ENCODE measurements around the gene RALGAPB. TPM values are rescaled to one million over a fixed set of nuclear protein-coding genes. Genes with fewer than 3 reads are reported as not detected.
"Not testable (repeated sequence)": the region's sequence is repeated elsewhere in the genome, so short reads cannot be mapped to it uniquely, and the experiment has no call there.

RALGAPB gene
- 6.2 and 13.2 TPM in 2 replicates for total RNA-seq (2014; rRNA removed; shearing (Covaris generic); ENCODE audit: low replicate concordance)

DNA sequence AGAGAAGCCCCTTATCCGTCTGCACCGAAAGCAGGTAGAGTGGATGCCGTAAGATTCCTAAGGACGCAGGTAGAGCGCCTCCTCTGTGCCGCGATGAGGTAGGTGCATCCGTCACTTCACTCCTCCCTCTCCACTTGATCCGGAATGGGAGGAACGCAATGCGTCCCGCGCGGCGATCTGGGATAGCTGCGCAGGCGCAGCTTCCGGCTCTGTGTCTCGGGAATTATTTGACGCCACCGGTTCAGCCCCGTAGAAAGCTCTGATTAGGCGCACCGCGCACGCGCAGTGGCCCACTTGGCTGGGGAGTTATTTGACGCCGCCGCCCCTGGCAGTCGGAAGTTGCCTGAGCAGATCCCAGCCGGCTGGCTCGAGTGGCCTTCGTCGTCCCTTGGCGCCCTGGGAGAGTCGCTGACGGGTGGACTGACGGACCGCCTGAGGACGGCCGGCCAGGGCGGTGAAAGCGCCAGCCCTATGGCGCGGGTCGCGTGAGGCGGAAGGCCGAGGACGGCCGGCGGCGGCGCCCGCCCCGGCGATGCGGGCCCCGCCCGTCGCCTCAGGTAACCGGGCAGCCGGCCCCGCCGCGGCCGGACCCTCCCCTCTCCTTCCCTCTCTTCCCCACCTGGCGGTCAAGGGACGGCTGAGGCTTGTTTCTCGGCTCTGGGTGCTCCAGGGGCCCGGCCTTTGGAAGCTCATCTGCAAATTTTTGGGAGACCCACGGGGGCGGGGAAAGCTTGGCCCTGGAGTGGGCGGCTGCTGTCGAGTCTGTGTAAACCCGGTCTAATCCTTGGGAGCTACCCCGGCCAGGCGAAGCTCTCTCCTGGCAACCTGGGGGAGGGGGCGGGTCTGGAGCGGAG is at the start of gene RALGAPB:
Gene RALGAPB (plus strand): TSS at position 331 of the 854 bp plus-strand sequence. CDS start 15,590 bp downstream, outside the sequence.
- Histone ChIP-seq H3K27me3 (no peaks in the 10 kb centered on the region; the same call in 1 of the 2 replicates), H3K4me3 (peak within 1 kb of the TSS; percentile 81), H3K36me3 (peaks cover 9% of the 10 kb centered on the region; the same call in 1 of the 2 replicates), H3K9me3 (no peaks in the 10 kb centered on the region)
- DNase-seq = peak; percentile 97

DNA sequence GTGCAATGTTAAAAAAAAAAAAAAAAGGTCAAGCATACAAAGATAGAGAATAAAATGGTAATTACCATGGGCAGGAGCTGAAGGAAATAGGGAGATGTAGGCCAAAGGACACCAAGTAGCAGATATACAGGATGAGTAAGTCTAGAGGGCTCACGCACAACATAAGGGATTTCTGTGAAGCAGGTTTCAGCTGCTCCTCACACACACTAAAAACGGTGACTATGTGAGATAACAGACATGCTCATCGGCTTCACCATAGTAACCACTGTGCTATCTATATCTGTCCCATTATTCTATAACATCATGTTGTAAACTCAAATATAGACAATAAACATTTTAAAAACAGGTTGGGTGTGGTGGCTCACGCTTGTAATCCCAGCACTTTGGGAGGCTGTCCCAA is 49.1 kb upstream of the RALGAPB start:
- Histone ChIP-seq H3K9me3 (no peaks in the 10 kb centered on the region), H3K27me3 (no peaks in the 10 kb centered on the region), H3K36me3 (peaks cover 100% of the 10 kb centered on the region), H3K4me3 (no peak overlapping the region)
- no peak for DNase-seq

DNA sequence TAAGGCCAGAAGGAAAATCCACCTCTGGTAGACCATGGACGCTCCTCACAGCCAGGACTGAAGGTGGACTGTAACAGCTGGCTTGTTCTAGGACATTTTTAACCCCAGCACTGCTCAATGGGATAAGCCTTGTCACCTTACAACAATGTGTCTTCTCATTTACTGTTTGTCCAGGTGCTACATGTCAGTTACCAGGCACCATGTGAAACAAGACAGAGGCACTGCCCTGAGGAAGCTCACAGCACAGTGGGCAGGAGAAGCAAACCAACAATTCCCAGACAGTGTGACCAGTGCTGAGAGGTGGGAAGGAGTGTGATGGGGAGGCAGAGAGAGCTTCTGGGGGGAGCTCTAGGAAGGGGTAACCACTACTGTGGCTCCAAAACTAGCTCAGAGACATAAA is 48.2 kb upstream of the RALGAPB start:
- Histone ChIP-seq H3K36me3 (peaks cover 100% of the 10 kb centered on the region), H3K4me3 (no peak overlapping the region), H3K27me3 (no peaks in the 10 kb centered on the region), H3K9me3 (no peaks in the 10 kb centered on the region)
- no peak for DNase-seq

DNA sequence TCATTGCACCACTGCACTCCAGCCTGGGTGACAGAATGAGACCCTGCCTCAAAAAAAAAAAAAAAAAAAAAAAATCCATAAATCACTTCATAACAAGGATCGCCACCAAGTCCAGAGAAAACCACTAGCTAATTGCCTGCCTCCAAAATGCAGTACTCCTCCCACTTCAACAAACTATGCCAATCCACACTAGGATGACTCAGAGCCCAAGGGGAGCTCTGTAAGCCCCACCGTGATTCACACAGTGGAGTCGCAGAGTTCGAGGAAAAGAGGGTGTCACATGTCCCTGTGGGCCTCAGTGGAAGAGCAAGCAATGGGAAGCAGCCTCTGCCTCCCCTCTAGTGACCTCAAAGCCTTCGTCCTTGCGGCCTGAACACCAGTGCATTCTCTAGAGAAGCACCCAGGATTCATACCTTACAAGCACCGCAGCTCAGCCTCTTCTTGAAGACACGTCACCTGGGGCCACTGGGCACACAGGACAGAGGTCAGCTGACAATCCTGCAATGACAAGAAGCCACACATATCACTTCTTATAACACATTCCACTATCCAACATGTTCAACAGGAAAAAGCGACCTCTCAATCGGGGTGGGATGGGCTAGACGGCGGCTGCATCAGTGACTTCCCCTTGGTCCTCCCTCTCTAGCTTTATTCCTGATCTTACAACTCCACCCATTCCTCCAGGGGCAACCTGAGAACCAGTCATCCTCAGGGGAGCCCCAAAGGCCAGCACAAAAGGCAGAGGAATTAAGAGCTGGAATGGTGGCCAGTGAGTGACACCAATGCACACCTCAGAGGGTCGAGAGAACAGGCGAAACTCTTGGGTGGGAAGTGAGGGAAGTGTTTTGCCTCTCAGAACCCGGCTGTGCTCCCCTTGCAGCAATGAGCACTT is 46.4 kb upstream of the RALGAPB start:
- Histone ChIP-seq H3K27me3 (no peaks in the 10 kb centered on the region), H3K4me3 (no peak overlapping the region), H3K9me3 (no peaks in the 10 kb centered on the region), H3K36me3 (peaks cover 100% of the 10 kb centered on the region)
- peak; percentile 88 for DNase-seq

DNA sequence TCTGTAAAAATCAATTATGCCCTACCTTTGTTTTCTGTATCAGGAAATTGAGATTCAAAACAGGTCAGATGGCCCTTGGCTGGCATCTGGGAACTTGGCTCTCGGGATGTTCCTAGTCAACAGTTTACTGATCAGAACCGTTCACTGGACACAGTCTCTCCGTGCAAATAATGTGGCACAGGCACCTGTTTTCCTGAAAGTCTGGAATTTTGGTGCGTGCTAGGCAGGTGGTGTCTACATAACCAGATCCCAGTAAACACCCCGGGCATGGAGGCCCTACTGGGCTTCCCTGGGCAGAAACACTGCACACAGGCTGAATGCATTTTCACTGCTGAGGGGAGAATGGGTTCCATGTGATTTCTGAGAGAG is 45.0 kb upstream of the RALGAPB start:
- peaks cover 100% of the 10 kb centered on the region for H3K36me3 ChIP-seq

DNA sequence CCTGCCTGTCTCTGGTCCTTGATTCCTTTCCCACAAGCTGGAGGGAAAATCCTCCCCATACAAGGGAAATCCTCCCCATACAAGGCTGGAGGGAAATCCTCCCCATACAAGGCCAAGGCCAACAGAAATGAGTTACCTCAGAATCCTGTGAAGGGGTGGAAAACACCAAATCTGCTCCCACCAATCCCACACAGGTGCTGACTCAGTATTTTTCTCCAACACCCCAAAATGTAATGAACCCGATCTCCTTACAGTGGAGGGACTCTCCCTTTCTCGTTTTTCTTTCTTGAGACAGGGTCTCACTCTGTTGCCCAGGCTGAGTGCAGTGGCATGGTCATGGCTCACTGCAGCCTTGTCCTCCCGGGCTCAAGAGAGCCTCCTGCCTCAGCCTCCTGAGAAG is 43.8 kb upstream of the RALGAPB start:
- Histone ChIP-seq H3K36me3 (peaks cover 100% of the 10 kb centered on the region), H3K4me3 (no peak overlapping the region)
- DNase-seq = no peak

More for the DNA sequence above, 45.0 kb upstream of the RALGAPB start:
- Histone ChIP-seq H3K4me3 (no peak overlapping the region), H3K27me3 (no peaks in the 10 kb centered on the region), H3K9me3 (no peaks in the 10 kb centered on the region)
- no peak for DNase-seq

DNA sequence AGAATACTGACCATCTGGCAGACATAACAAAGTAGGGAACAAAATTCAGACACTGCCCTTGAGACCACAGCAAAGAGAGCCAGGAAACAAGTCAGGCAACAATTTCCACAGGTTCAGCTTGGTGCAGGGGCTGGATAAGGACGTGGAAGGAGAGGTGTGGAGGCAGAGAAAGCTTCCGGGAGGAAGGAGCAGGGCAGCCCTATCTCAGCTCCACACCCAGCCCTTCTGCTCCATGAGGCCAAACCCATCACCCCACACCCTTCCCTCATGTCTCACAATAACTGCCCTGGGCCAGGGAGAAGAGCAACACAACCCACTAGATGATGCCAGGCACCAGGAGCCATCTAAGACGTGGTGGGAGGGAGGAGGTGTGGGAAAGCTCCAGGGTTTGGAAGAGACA is 43.3 kb upstream of the RALGAPB start:
- H3K27me3 ChIP-seq = no peaks in the 10 kb centered on the region
- H3K4me3 ChIP-seq = no peak overlapping the region
- H3K9me3 ChIP-seq = no peaks in the 10 kb centered on the region
- no peak for DNase-seq
- peaks cover 100% of the 10 kb centered on the region for H3K36me3 ChIP-seq

More for the DNA sequence above, 43.8 kb upstream of the RALGAPB start:
- Histone ChIP-seq H3K27me3 (no peaks in the 10 kb centered on the region), H3K9me3 (no peaks in the 10 kb centered on the region)

DNA sequence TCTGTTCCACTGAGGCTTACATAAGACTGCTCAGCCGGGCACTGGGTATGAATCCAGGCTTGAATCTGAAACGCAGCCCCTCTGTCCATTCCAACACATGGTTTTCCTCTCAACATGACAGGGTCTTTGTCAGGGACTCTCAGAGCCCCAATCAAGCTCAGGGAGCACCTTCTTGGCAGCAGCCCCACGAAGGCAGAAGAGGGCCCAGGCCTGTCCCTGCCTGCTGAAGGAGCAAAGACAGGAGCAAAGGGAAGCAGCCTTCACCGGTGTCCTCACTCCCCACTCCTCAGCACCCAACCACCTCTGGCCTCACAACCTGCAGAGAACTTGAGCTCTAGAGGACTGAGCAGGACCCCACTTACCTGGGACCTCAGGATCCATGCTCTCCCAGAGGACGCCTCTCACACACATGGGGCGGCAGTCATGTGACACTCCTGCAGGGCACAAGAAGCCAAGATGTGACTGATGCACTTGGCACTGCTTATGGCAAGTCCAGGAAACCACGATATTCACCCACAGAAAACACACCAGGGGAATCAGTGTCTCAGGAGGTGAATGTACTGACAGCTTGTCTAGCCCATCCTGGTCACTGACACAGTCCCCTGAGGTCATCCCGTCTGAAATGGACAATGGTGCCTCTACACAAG is 41.8 kb upstream of the RALGAPB start:
- peak; percentile 55 for DNase-seq
- peaks cover 92% of the 10 kb centered on the region for H3K36me3 ChIP-seq
- no peaks in the 10 kb centered on the region for H3K27me3 ChIP-seq
- no peaks in the 10 kb centered on the region for H3K9me3 ChIP-seq
- H3K4me3 ChIP-seq = no peak overlapping the region

DNA sequence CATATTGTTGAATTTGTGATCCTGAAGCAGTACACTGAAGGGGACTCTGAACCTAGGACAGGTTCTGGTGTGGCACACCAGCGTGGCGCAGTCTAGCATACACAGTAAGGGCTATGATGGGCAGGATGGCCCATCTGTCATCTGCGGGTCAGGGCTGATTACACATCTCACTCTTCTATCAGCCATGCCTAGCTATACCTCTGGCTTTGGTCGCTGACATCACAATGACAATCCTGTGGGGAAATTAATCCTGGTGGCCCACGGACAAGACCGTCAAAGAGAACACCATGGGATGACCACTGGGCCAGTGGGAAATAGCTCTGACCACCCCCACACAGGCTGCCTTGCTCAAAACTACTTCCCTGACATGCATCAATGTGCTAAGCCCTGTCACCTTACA is 40.4 kb upstream of the RALGAPB start:
- Histone ChIP-seq H3K9me3 (no peaks in the 10 kb centered on the region), H3K4me3 (peak overlapping the region; percentile 76), H3K27me3 (no peaks in the 10 kb centered on the region), H3K36me3 (peaks cover 77% of the 10 kb centered on the region)
- DNase-seq = no peak

DNA sequence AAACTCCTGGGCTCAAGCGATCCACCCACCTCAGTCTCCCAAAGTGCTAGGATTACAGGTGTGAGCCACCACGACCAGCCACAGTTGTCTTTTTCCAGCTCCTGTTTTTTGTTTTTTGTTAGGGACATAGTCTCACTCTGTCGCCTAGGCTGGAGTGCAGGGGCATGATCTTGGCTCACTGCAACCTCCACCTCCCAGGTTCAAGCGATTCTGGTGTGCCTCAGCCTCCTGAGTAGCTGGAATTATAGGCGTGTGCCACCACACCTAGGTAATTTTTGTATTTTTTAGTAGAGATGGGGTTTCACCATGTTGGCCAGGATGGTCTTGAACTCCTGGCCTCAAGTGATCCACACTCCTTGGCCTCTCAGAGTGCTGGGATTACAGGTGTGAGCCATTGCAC is 39.8 kb upstream of the RALGAPB start:
- not testable (repeated sequence) for H3K27me3 ChIP-seq, DNase-seq, H3K9me3 ChIP-seq
- Histone ChIP-seq H3K36me3 (peaks cover 71% of the 10 kb centered on the region), H3K4me3 (peak overlapping the region; percentile 76)

DNA sequence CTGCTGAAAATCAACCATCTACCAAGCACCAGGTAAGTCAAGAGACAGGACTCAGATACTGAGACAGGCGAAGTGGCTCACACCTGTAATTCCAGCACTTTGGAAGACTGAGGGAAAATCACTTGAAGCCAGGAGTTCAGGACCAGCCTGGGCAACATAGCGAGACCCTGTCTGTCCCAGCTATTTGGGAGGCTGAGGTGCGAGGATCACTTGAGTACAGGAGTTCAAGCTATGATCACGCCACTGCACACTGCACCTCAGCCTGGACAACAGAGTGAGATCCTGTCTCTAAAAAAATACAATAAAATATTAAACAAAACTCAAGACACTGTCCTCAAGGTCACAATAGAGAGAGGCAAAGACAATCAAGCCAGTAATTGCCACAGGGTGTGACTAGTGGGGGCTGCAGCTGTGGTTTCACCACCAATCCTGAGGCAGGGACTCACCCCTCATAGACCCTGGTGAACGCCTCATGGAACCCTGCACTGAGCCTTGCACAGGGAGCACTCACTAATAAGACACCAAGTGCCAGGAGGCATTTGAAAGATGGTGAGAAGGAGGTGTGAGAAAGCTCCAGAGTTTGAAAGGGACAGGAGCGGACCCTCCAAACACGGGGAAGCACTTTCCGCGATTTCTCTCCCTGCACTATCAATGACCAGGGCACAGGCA is 39.2 kb upstream of the RALGAPB start:
- no peak for DNase-seq
- no peaks in the 10 kb centered on the region for H3K9me3 ChIP-seq
- H3K4me3 ChIP-seq = peak overlapping the region; percentile 76
- H3K36me3 ChIP-seq = peaks cover 65% of the 10 kb centered on the region
- H3K27me3 ChIP-seq = no peaks in the 10 kb centered on the region

DNA sequence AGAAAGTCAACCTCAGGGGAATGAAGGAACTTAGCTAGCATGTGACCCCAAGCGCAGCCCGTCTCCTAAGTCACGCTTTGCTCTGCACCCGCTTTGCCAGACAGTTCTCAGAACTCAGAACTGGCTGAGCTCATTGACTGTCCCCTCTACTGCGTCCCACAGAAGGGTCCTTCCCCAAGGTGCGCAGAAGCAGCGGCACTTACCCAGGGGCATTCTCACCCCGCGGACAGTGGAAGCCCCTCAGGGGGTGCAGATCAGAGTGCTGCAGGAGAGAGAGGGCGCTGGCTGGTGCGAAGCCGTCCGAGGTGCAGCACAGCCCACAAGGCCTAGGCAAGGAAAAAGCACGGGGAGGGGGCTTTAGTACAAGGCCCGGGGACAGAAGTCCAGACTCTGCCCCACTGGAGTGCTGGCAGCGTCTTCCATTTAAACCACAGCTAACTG is 38.3 kb upstream of the RALGAPB start:
- H3K4me3 ChIP-seq = peak overlapping the region; percentile 76
- peaks cover 56% of the 10 kb centered on the region for H3K36me3 ChIP-seq
- DNase-seq = no peak
- H3K27me3 ChIP-seq = no peaks in the 10 kb centered on the region
- no peaks in the 10 kb centered on the region for H3K9me3 ChIP-seq

DNA sequence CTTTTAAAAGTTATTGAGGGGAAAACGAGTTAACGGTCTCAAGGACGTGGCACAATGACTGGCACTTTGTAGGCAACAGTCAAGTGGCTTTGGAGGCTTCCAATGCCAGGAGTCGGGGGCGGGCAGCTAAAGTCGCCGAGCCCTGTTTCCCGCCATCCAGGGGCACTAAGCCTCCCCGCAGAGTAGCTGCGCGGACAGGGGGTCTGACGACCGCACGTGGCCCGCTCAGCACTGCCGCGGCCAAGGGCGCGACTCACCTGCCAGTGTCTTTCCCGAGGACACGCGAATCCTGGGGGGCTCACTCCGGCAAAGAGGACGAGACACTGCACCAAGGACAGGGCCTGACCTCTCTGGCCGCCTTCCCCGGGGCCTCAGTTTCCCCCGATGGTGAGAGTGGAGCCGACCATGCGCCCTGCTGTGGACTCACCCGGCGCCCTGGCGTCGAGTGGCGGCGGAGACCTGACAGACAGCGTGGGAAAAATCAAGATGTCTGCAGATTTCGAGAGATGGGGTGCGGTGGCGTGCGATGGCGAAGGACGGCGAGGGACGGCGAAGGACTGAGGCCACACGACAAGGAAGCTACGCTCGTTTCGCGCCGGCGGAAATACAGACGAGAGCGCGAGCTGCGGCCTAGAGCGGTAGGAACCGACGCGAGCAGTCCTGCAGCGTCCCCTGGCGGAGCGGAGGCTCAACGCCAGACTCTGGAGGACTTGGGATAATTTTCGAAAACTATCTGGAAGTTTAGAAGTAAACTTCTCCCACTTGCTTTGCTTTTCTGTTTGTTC is 37.7 kb upstream of the RALGAPB start, which contains the start of gene SNHG17:
Gene SNHG17 (minus strand): TSS at position 559 of the 785 bp plus-strand sequence.
- Histone ChIP-seq H3K27me3 (no peaks in the 10 kb centered on the region), H3K9me3 (no peaks in the 10 kb centered on the region), H3K36me3 (peaks cover 50% of the 10 kb centered on the region), H3K4me3 (peak within 1 kb of the TSS; percentile 76)
- peak; percentile 92 for DNase-seq

DNA sequence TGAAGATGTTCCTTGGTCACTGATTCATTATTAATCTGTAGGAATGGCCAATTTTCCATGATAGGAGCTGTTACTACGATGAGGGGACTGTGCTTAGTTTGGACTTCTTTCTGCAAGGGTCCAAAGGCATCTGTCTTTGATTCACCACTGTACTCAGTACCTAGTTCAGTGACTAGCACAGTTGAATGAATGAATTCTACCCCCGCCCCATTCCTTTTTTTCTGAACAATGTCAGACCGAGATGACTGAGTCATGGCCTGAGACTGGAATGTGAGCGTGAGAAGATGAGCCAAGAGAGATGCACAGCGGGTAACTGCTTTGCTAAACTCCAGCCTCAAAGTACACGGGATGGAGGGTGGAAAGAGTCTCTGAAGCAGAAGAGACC is 37.1 kb upstream of the RALGAPB start:
- Histone ChIP-seq H3K27me3 (no peaks in the 10 kb centered on the region), H3K9me3 (no peaks in the 10 kb centered on the region), H3K4me3 (peak overlapping the region; percentile 76), H3K36me3 (peaks cover 44% of the 10 kb centered on the region)
- DNase-seq = peak; percentile 65

DNA sequence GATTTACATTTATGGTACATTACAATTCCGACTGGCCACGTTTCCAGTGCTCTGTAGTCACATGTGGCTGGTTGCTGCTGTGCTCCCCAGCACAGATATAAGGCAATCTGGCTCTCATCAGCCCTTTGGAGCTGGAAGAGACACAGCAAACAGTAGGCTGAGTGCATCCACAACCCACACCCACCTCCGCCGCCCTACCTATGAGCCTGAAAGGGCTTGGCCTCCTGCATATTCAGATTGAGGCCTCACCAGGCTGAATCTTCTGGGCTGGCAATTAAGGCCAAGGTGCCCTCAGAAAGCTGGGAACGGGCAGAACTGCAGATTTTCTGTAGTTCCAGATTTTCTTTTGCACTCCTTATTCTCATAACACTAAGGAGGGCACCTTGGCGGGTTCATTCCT is 34.8 kb upstream of the RALGAPB start:
- DNase-seq = no peak
- no peaks in the 10 kb centered on the region for H3K27me3 ChIP-seq
- no peaks in the 10 kb centered on the region for H3K9me3 ChIP-seq
- H3K4me3 ChIP-seq = no peak overlapping the region
- H3K36me3 ChIP-seq = peaks cover 22% of the 10 kb centered on the region
